GM21576 (cell line): ENCODE data around the gene KIDINS220.
"Not testable (repeated sequence)": the region's sequence is repeated elsewhere in the genome, so short reads cannot be mapped to it uniquely, and the experiment has no call there.

Experiments used
- ATAC-seq: cut with Tn5 transposase; IDR thresholded peaks from one replicate; pipeline ENCODE4 v1.9.1; 2021; ENCODE audit warnings: mild to moderate bottlenecking, moderate library complexity; ENCODE audit not compliant: unreplicated experiment

Gene KIDINS220

DNA sequence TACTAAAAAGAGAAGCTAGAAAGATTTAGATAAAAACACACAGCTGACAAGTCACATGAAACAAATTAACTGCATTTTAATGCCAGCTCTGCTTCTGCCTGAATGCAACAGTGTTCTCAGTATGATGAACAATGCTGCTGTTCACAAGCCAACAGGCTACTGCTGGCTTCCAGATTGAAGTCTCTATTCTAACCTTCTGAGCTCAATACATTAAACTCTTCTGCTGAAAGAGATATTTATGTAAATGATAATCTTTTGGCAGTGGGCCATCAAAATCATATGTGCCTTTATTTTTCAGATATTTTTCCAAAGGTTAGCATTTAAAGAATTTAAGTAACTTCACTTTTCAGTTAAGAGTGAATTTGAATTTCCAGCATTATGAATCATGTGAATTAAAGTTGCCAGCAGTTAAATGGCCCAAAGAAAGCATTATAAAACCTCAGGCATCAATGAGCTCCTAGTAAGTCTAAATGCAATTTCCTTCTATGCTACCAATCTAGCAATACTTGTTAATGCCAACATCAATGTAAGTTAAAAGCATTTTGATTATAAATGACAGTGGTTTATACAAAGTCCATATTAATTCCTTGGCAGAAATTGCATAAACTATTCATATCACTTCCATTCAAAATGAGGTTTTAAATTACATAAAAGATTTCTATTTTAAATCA, 83.2 kb downstream of the KIDINS220 start:
- ATAC-seq: no peak

GRCh38 chr2:8753609-8754008, 83.8 kb downstream of the KIDINS220 start:
- ATAC-seq: no peak

DNA sequence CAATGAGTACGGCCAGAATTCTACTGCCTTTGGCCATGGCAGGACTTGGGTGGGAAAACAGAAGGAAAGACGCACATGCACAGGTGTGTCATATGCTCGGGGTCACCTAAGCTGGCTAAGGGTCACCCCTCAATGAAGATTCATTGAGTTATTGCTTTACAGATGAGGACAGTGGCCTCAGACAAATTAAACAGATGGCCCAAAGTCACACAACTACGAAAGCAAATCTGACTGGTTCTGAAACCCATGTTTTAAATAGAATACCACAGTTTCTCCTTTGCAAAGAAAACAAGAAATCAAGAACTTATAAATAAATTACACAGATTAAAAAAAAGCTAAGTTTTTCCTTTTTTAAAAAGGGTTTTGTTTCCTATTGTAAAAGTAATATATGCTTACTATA, 85.0 kb downstream of the KIDINS220 start:
- ATAC-seq: no peak

- ATAC-seq: no peak
Measured at GRCh38 chr2:8750221-8750620, 87.2 kb downstream of the KIDINS220 start.

DNA sequence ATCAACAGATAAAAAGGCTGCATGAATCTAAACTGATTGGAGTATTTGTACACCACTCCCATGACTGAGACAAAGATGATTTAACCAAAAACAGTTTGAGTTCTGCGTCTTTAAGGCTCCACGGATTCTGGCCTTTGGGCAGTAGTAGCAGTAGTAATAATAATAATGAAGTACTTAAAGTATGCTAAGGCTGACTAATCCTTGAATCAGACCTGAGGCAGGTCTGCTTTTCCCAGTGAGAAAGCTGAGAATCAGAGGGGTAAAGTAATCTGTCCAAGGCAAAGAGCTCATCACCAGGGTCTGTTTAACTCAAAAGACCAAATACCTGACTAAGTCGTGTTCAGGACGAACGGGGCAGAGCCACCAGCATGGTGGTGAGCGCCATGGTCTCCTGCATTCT, 94.2 kb downstream of the KIDINS220 start:
- no peak for ATAC-seq

DNA sequence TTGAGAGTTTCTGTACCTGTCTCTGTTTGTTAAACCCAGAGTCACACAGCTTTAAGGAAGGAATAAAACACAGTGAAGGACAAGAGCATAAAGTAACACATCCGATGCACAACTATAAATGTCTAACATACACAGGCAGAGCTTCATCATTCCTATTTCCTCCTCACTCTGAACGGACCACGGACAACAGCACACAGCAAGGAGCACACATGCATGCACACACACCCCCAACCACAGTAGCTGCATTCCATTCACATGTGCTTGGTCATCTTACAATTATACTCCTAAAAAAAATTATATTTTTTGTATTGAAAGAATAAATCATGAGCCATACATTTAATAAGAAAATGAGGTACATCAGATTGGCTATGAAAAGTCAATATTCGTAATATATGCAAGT, 97.3 kb downstream of the KIDINS220 start:
- ATAC-seq: no peak

DNA sequence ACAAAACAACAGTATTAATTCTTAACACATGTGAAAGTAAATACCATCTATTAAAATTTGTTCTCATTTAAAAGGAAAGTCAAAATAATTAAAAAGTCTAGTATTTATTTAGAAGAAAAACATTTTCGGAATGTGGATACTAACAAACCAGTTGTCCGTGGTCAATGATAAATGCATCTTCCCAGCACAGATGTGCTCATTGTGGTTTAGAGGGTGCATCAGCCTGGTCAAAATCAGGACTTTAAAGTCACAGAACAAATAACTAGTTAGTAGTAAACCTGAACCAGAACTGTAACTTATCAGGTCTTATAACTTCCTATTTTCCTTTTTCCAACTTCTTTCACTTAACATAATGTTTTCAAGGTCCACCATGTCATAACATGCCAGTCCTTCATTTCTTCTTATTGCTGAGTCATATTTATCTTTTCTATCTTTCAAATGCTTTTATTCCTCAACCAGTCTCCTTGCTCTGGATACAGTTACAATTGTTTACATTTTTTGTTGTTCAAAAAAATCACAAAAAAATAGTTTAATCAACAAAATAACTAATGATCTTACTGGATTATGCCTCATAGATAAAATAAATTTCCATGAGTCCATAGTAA, 99.7 kb downstream of the KIDINS220 start:
- no peak for ATAC-seq

- ATAC-seq: no peak
Measured at GRCh38 chr2:8732601-8733000, 104.8 kb downstream of the KIDINS220 start.

GRCh38 chr2:8729939-8730338, 107.5 kb downstream of the KIDINS220 start:
- no peak for ATAC-seq

DNA sequence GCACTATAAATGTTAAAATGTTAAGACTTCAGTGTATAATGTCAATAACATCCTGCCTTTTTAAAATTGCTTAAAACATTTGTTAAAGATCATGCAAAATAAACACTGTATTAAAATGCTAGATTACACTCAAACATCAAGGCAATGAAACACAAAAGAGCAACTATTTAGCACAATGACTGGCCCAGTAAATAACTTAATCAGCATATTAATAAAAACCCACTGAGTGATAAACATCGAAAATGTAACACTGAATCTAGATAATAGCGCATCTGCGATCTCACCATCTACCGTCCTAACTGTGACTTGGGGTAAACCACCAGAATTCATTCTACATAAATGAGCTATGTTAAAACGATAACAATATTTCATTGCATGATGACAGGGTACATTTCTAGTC, 108.3 kb downstream of the KIDINS220 start:
- ATAC-seq: not testable (repeated sequence)

GRCh38 chr2:8728305-8729015, 109.0 kb downstream of the KIDINS220 start:
- ATAC-seq: no peak

DNA sequence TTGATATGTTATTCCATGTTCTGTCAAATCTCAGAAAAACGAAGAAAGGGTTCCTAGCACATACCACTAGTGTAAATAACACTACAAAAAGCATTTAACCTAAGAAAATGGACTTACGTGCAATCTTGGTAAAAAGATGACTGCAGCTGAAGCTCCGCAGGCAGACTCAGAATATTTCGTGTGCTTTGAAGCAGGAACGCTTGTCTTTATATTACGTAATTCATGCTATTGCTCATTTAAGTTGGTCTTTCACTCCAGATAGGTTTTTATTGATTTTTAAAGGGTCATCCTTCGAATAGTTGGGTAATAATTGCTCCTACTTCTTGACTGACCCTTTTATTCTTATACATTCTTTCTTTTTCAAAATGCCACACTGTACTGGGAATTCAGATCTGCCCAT, 111.6 kb downstream of the KIDINS220 start:
- no peak for ATAC-seq

DNA sequence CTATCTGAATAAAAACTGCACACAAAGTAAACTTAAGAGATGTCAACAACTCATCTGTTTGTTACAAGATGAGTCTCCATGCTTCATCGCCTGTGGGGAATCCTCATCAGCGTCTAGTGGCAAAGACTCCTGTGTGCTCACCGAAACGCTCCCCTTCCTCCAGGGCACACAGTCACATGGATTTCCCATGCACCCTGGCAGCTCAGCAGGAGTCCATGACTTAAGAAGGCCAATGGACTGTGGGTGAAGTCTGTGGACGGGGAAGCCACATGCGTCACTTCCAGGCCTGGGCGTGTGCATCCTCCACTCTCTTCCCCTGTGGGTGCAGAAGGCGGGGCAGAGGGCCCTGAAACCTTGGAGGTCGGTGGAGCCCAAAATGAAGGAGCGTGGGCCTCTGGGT, 114.4 kb downstream of the KIDINS220 start:
- no peak for ATAC-seq

DNA sequence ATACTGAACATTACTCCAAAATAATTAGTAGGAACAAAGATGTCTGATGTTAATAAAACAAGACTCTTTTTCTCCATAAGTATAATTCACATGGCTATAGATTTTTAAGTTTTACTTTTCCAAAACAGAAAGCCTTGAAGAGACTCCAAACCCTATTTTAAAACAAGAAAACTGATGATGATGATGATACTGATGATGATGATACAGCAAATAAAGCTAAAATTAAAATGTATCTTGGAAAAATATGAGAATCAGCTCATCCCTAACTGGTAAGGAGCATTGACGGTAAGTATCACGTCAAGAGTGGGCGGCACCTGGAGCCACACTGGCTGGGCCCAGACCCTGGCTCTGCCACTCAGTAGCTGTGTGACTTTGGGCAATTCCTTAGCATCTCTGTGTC, 116.0 kb downstream of the KIDINS220 start:
- ATAC-seq: no peak

GRCh38 chr2:8720741-8721140, 116.7 kb downstream of the KIDINS220 start:
- no peak for ATAC-seq

DNA sequence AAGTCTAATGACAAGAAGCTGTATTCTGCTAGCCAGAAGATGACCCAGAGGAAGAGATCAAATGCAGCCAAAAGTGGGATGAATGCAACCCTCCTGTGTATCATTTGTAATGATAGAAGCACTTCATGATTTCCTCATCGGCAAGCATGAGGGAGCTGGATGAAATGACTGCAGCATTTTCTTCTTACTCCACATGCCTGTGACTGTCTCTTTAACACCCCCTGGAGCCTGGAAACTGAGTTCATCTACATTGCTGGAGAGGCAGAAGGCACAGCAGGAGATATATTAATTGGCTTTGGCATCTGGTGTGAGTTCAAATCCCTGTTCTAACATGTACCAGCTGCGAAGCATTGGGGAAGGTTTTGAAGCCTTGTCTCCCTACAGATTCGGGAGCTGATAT, 117.9 kb downstream of the KIDINS220 start:
- no peak for ATAC-seq

DNA sequence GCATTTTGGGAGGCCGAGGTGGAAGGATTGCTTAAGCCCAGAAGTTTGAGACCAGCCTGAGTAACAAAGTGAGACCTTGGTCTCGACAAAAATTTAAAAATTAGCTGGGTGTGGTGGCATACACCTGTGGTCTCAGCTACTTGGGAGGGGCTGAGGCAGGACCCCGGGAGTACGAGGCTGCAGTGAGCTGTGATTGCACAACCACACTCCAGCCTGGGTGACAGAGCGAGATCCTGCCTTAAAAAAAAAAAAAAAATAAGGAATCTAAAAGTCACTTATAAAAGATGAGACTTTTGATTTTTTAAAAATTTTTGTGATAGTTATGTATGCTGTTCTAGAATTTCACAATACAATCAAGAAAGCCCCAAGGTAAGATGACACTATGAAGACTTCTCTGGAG, 122.4 kb downstream of the KIDINS220 start:
- ATAC-seq: no peak

DNA sequence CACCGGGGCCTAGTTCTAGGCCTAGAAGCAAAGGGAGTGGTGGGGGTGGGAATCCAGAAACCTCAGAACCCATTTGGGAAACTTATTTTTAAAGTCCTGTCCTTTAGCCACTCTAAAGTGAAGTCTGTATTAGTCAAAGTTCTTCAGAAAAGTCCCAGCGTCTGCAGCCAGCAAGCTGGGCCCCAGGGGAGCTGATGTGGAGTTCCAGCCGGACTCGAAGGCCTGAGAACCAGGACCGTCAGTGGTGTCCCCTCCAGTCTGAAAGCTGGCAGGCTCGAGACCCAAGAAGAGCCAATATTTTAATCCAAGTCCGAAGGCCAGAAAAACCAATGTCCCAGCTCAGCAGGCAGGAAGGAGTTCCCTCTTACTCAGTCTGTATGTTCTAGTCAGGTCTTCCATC, 123.1 kb downstream of the KIDINS220 start:
- no peak for ATAC-seq

DNA sequence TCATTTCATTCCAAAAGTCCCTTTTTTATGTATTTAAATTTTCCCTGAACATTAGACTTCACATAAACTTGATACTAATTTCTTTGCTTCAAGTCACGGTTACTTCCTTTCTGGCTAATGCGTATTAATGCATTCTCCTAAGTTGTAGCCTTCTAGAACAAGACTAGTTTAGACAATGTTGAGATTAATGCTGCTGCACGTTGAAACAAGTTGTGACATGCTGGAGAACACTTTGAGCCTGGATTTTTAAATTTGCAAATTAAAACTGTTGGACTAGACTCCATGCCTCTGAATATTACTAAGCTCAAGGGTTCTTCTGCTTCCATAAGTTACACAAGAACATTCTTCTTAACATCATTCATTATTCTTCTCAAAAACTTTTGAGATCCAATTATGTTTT, 126.5 kb downstream of the KIDINS220 start:
- no peak for ATAC-seq

GRCh38 chr2:8709611-8710010, 127.8 kb downstream of the KIDINS220 start:
- no peak for ATAC-seq

DNA sequence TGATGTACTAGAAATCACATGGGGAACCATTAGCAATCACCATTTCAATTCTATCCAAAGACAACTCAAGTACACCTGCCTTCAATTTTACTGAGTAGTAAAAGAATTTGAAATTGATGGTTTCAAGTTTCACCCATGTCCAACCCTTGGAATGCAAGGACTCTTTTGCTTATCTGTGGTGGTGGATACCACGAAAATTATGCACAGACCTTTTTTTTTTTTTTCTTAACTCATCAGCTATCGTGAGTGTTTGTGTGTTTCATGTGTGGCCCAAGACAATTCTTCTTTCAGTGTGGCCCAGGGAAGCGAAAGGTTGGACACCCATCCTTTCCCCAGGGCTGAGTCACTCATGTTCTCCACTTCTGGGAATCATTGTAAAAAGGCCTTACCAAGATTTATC, 132.5 kb downstream of the KIDINS220 start:
- no peak for ATAC-seq

GRCh38 chr2:8701681-8702379, 135.6 kb downstream of the KIDINS220 start:
- ATAC-seq: no peak
